NCI-H146 (cell line): Measurements from ENCODE around the gene PPP1R3G.

Experiments
- DNase-seq: peaks from one replicate; lab custom pipeline; 2025; lab: John Stamatoyannopoulos, UW

Gene PPP1R3G

GRCh38 chr6:5072440-5072839 lies 12.7 kb upstream of the PPP1R3G start:
- DNase-seq, result no peak

- DNase-seq, result no peak
These were observed 11.1 kb upstream of the PPP1R3G start for GRCh38 chr6:5073992-5074391.

DNA sequence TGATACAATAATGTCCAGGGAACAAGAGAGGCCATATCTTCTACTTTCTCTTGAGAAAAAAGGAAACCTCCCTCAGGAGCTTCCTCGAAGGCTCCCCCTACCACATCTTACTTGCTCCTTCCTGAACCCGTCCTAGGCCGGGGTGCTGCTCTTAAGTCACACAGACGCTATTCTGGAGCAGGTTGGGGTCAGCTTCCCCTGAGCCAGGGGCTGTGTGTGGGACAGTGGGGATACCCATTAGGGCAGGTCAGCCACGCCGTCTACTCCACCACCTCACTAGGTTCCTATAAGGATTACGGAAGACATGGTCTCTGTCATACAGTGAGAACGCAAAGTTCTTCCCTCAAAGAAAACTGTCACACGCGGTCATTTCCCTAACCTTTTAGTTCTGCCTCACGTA lies 8.2 kb upstream of the PPP1R3G start:
- DNase-seq, result no peak

DNA sequence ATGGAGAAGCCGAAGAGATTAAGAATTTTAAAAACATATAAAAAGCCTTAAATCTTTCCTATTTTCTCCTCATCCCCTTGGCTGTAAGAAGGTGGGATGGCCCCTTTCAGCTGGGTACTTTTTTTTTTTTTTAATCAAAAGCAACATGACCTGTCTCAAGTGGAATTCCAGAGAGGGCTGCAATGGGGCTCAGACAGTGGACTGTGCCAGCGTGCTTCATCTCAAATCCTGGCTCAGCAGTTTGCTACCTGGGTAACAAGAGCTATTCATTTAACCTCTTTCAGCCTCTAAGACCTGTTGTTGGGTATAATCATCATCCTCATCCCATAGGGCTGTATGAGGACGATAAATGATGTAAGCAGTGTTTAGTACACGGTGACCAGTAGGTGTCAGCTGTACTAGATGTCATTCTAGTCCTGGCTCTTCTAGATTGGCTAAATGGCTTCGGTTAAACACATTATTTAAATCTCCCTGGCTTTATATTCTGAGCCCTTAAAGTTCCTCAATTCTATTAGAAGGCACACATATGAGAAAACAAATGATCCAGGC lies 6.9 kb upstream of the PPP1R3G start:
- DNase-seq, result no peak

- DNase-seq, result no peak
These were observed 5.4 kb upstream of the PPP1R3G start for GRCh38 chr6:5079692-5080091.

DNA sequence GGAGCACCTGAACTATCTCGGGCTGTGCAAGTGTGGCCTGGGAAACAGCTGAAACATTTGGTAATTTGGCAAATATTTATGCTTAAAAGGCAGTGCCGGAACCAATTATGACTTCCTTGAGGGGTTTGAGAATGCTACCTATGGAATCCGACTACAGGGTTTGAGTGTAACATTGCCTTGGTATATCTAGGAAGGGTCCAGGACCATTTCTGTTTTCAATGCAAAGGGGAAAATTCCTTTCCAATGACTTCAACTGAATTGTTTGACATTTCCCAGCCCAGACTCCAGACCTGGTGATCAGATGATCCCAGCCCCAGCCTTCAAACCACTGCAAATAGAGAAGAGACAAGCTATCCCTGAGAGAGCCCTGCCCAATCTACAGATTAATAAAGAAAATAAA lies 4.6 kb upstream of the PPP1R3G start:
- no peak for DNase-seq

- DNase-seq, result no peak
These were observed 4.0 kb upstream of the PPP1R3G start for GRCh38 chr6:5081182-5081581.

GRCh38 chr6:5081955-5082354 lies 3.2 kb upstream of the PPP1R3G start:
- no peak for DNase-seq

DNA sequence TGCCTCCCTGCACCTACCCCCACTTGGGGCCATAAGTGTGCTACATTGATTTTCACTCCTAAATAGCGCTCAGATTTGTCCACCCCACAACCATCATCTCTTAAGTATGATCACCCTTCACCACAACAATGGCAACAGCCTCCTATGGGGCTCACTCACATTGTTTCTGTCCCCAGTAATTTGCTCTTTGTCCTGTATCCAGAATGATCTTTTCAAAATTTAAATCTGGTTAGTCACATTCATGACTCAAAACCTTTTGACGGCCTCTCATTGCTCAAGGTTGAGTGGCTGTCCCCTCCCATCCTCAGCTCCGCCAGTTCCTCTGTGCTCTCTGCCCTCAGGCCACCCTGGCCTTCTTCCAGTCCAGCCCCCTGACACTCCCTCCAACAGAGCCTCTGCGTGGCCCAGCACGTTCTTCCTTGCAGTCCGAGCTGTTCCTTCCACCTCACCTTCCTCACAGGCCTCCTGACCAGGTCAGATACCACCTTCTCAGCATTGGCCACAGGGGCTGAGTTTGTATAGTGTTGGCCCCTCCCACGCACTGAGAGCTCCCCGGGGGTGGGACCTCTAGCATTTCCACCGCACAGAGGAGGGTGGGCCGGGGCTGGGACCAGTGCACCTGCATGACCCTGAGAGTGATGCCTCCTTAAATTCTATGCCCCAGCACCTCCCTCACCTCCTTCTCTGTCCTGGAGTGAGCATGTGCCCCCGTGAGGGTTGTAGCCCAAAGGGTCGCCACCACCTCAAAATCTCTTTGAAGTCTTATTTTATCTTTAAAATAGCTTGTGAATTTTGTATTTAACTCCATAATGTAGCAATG lies 2.4 kb upstream of the PPP1R3G start:
- no peak for DNase-seq

DNA sequence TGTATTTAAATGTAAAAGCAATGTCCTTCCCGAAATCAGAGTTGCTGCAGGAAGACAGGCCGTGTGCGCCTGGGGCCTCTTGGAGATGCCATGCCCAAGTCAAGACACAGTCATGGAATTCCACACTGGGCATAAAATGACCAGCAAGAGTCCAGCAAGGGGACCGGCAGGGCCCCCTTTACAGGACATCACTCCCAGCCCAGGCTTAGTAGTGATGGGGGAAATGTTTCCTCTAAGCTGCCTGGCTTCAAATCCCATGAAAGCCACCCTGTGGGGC lies 1.9 kb upstream of the PPP1R3G start:
- DNase-seq, result no peak

DNA sequence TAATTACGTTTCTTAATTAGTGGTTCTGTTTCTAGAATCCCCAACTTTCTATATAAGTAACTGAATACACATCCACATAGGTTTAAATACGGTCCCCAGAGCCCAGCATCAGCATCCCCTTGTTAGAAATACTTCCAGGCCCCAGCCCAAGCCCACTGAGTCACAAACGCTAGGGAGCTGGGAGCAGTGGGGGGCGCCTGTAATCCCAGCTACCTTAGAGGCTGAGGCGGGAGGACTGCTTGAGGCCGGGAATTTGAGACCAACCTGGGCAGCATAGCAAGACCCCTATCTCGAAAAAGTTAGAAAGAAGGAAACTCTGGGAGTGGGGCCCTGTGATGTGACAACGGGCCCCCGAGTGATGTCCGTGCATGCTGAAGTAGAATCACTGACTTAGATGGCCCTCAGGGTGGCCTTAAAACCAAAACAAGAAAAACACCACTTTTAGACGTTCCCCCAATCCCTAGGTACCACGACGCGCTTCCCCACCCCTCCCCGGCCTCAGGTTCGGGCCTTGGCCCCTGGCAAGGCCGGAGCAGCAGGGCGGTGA lies 1.3 kb upstream of the PPP1R3G start:
- no peak for DNase-seq

DNA sequence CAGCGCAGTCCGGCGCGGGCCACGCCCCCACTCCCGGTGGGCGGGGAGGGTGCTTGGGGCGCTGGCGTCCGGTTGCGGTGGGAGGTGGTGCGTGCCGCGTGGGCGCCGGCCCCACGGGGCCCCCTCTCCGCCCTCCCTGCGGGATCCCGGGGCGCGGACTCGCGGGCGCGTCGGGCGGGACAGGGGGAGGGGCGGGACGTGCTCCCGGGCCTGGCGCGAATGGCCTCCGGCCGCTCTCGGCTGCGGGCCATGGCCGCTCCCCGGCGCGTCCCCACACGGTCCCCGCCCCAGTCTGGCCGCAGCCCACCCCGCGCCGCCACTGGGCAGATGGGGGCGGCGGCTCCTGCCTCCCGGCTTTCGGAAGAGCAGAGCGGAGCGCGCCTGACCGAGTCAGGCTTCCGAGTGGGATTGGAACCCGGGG lies 771 bp upstream of the PPP1R3G start:
- peak; percentile 42 for DNase-seq

- DNase-seq, result peak; percentile 70
These were observed 630 bp downstream of the PPP1R3G start for GRCh38 chr6:5085648-5086293.

DNA sequence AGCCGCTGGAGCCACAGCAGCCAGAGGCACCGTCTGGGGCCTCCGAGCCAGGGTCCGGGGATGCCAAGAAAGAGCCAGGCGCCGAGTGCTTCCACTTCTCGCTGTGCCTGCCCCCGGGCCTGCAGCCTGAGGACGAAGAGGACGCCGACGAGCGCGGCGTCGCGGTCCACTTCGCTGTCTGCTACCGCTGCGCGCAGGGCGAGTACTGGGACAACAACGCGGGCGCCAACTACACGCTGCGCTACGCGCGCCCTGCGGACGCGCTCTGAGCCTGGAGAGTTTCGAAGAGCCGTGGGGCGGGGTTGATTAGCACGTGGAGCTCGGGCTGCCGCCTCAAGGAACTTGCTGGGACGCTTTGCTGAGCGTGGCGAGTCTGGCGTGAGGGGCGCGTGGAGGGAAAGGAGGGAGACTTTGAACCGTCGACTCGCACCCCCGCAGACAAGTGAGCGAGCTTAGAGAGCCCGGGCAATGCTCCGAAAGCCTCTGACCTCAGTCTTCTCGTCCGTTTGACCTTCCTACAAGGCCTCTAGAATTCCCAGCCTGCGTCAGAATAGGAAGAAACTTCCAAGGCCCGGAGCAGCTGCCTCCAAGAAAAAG lies 1.3 kb downstream of the PPP1R3G start:
- no peak for DNase-seq

GRCh38 chr6:5087389-5087788 lies 2.2 kb downstream of the PPP1R3G start:
- DNase-seq, result no peak

DNA sequence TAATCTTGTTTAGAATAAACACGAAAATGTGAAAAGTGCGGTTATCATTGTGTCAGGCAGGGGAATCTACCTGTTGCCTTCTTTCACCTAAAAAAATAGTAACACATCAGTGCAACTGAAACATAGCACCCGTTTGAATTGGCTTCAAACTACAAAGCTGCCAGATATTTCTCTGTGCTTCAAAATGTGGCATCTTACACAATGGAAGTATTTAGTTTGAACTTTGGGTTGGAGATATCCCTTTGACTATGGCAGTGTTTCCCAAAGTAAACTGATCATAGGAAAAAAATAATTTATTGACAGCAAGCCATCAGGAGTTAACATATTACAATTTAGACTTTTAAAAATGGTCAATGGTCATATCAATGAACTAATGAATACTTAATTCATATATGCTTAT lies 3.6 kb downstream of the PPP1R3G start:
- no peak for DNase-seq

- DNase-seq, result no peak
These were observed 4.6 kb downstream of the PPP1R3G start for GRCh38 chr6:5089481-5090438.

DNA sequence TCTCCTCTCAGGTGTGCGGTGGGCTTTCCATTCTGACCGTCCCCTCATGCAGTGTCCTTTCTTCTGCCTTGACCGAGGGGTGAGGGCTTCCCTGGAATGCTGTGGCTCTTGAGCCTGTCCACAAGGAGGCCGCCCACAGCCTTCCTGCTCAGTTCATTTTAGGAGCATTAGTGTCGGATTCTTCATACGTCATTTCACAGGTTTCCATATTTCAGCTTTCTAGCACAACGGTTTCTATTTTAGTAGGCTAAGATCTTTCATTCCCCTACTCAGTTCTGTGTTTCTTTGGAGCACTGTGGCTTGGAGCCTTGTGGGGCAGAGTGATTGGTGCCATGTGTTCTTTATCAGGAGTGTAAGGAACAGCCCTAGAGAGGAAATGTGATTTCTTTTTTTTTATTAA lies 5.5 kb downstream of the PPP1R3G start:
- DNase-seq, result no peak

GRCh38 chr6:5091210-5092069 lies 6.3 kb downstream of the PPP1R3G start:
- DNase-seq, result no peak

- no peak for DNase-seq
These were observed 8.3 kb downstream of the PPP1R3G start for GRCh38 chr6:5093231-5094015.
